Activated CD4-positive, alpha-beta T cell treated with anti-CD3 and anti-CD28 coated beads, Interleukin-2, amount 10 ng/mL, durations not matched to agents 7 days and 5 days (primary cell): Measurements from ENCODE around the gene GRIP2. TPM values are rescaled to one million over a fixed set of nuclear protein-coding genes. Genes with fewer than 3 reads are reported as not detected.

Experiments used
- CTCF ChIA-PET: fragments of 350-600 bp; sonication (Branson Sonifier 250); formaldehyde crosslinking; loops from one replicate; lab custom pipeline; 2021; ENCODE audit warnings: antibody characterized with exemption; lab: Charles Lee
- POLR2A ChIA-PET: fragments of 350-600 bp; sonication (Branson Sonifier 250); formaldehyde crosslinking; loops from one replicate; lab custom pipeline; 2021; ENCODE audit warnings: antibody characterized with exemption; lab: Charles Lee
- DNase-seq: peaks from one replicate; pipeline ENCODE4 v3.0.0-alpha.2; 2020
- H3K27ac Mint-ChIP-seq: one replicate; pipeline ENCODE4 v1.8.0; 2021; ENCODE audit warnings: mild to moderate bottlenecking, moderate library complexity, mixed read lengths
- H3K27me3 Mint-ChIP-seq: one replicate; pipeline ENCODE4 v1.8.0; 2021; ENCODE audit warnings: mixed read lengths
- H3K36me3 Mint-ChIP-seq: one replicate; pipeline ENCODE4 v1.8.0; 2021; ENCODE audit warnings: low read depth, mixed read lengths
- H3K4me1 Mint-ChIP-seq: one replicate; pipeline ENCODE4 v1.8.0; 2021; ENCODE audit warnings: mixed read lengths
- H3K4me3 Mint-ChIP-seq: one replicate; pipeline ENCODE4 v1.8.0; 2021; ENCODE audit warnings: mild to moderate bottlenecking, moderate library complexity, mixed read lengths
- H3K9me3 Mint-ChIP-seq: one replicate; pipeline ENCODE4 v1.8.0; 2021; ENCODE audit warnings: mixed read lengths
- total RNA-seq, 2 experiments: library from RNA; stranded (reverse); gene quantifications; one replicate each; pipeline ENCODE4 v1.2.3, GENCODE V29; 2021

Gene GRIP2
- total RNA-seq, 2 experiments from 2014 or later: 0.15 to 0.45 TPM

GRCh38 chr3:14554715-14555114 is 14.6 kb upstream of the GRIP2 start:
- no peaks in the 10 kb centered on the region for H3K36me3 Mint-ChIP-seq
- H3K27me3 Mint-ChIP-seq: peaks cover 24% of the 10 kb centered on the region
- no peaks in the 10 kb centered on the region for H3K9me3 Mint-ChIP-seq
- no peak overlapping the region for H3K27ac Mint-ChIP-seq
- H3K4me3 Mint-ChIP-seq: no peak overlapping the region
- CTCF ChIA-PET: no interaction called here
- H3K4me1 Mint-ChIP-seq: peaks cover 13% of the 10 kb centered on the region
- no peak for DNase-seq
- POLR2A ChIA-PET: no interaction called here

- Mint-ChIP-seq H3K27me3 (peaks cover 24% of the 10 kb centered on the region), H3K27ac (no peak overlapping the region), H3K9me3 (no peaks in the 10 kb centered on the region), H3K4me3 (no peak overlapping the region), H3K4me1 (peaks cover 13% of the 10 kb centered on the region), H3K36me3 (no peaks in the 10 kb centered on the region)
- CTCF ChIA-PET: no interaction called here
- POLR2A ChIA-PET: no interaction called here
- DNase-seq: no peak
Measured at GRCh38 chr3:14553871-14554270, 13.7 kb upstream of the GRIP2 start.

- Mint-ChIP-seq H3K9me3 (no peaks in the 10 kb centered on the region), H3K4me1 (peaks cover 13% of the 10 kb centered on the region), H3K4me3 (no peak overlapping the region), H3K36me3 (no peaks in the 10 kb centered on the region), H3K27ac (no peak overlapping the region), H3K27me3 (peaks cover 28% of the 10 kb centered on the region)
- POLR2A ChIA-PET: no interaction called here
- DNase-seq: no peak
- CTCF ChIA-PET: interaction anchor here (0.6 kb wide), 1 partner anchor 941 kb away, joined by 3 read pairs; no protein-coding TSS in a partner anchor
Measured at GRCh38 chr3:14552717-14553116, 12.6 kb upstream of the GRIP2 start.

- DNase-seq: no peak
- ChIA-PET CTCF (interaction anchor here (0.6 to 0.7 kb wide), 2 partner anchors 17 to 941 kb away, joined by 3 read pairs; no protein-coding TSS in a partner anchor), POLR2A (no interaction called here)
- H3K27me3 Mint-ChIP-seq: peaks cover 29% of the 10 kb centered on the region
- no peak overlapping the region for H3K4me3 Mint-ChIP-seq
- peaks cover 11% of the 10 kb centered on the region for H3K4me1 Mint-ChIP-seq
- H3K9me3 Mint-ChIP-seq: no peaks in the 10 kb centered on the region
- H3K36me3 Mint-ChIP-seq: no peaks in the 10 kb centered on the region
- no peak overlapping the region for H3K27ac Mint-ChIP-seq
Measured at GRCh38 chr3:14552041-14552648, 12.0 kb upstream of the GRIP2 start.

- Mint-ChIP-seq H3K27ac (no peak overlapping the region), H3K4me1 (peaks cover 5% of the 10 kb centered on the region), H3K36me3 (no peaks in the 10 kb centered on the region), H3K9me3 (no peaks in the 10 kb centered on the region), H3K4me3 (no peak overlapping the region), H3K27me3 (peaks cover 25% of the 10 kb centered on the region)
- no peak for DNase-seq
- ChIA-PET POLR2A (no interaction called here), CTCF (interaction anchor here (0.7 to 1.2 kb wide), 2 partner anchors 18 to 82 kb away, joined by 3 read pairs; no protein-coding TSS in a partner anchor)
Measured at GRCh38 chr3:14550651-14551611, 10.8 kb upstream of the GRIP2 start.

- H3K27me3 Mint-ChIP-seq: peaks cover 22% of the 10 kb centered on the region
- ChIA-PET CTCF (interaction anchor here (1.2 to 1.3 kb wide), 2 partner anchors 14 to 83 kb away, joined by 3 read pairs; no protein-coding TSS in a partner anchor), POLR2A (no interaction called here)
- no peak overlapping the region for H3K27ac Mint-ChIP-seq
- H3K4me1 Mint-ChIP-seq: no peaks in the 10 kb centered on the region
- H3K4me3 Mint-ChIP-seq: no peak overlapping the region
- no peaks in the 10 kb centered on the region for H3K36me3 Mint-ChIP-seq
- no peak for DNase-seq
- no peaks in the 10 kb centered on the region for H3K9me3 Mint-ChIP-seq
Measured at GRCh38 chr3:14550181-14550580, 10.0 kb upstream of the GRIP2 start.

GRCh38 chr3:14549256-14549919 is 9.2 kb upstream of the GRIP2 start:
- Mint-ChIP-seq H3K9me3 (no peaks in the 10 kb centered on the region), H3K36me3 (no peaks in the 10 kb centered on the region), H3K4me1 (no peaks in the 10 kb centered on the region), H3K27ac (no peak overlapping the region), H3K4me3 (no peak overlapping the region), H3K27me3 (peaks cover 15% of the 10 kb centered on the region)
- ChIA-PET CTCF (interaction anchor here (1.3 kb wide), 1 partner anchor 14 kb away, joined by 3 read pairs; no protein-coding TSS in a partner anchor), POLR2A (no interaction called here)
- DNase-seq: no peak

GRCh38 chr3:14548321-14548729 is 8.2 kb upstream of the GRIP2 start:
- POLR2A ChIA-PET: interaction anchor here (0.5 kb wide), 1 partner anchor 10 kb away, joined by 3 read pairs; no protein-coding TSS in a partner anchor
- H3K4me1 Mint-ChIP-seq: no peaks in the 10 kb centered on the region
- no peaks in the 10 kb centered on the region for H3K36me3 Mint-ChIP-seq
- CTCF ChIA-PET: no interaction called here
- DNase-seq: peak; percentile 45
- peaks cover 10% of the 10 kb centered on the region for H3K27me3 Mint-ChIP-seq
- no peaks in the 10 kb centered on the region for H3K9me3 Mint-ChIP-seq
- no peak overlapping the region for H3K4me3 Mint-ChIP-seq
- no peak overlapping the region for H3K27ac Mint-ChIP-seq

GRCh38 chr3:14547693-14548092 is 7.6 kb upstream of the GRIP2 start:
- CTCF ChIA-PET: no interaction called here
- Mint-ChIP-seq H3K27me3 (peaks cover 8% of the 10 kb centered on the region), H3K4me1 (no peaks in the 10 kb centered on the region), H3K4me3 (no peak overlapping the region), H3K36me3 (no peaks in the 10 kb centered on the region), H3K9me3 (no peaks in the 10 kb centered on the region), H3K27ac (no peak overlapping the region)
- no peak for DNase-seq
- POLR2A ChIA-PET: interaction anchor here (0.5 kb wide), 1 partner anchor 9 kb away, joined by 3 read pairs; no protein-coding TSS in a partner anchor

GRCh38 chr3:14546041-14546440 is 5.9 kb upstream of the GRIP2 start:
- Mint-ChIP-seq H3K36me3 (no peaks in the 10 kb centered on the region), H3K27me3 (peaks cover 8% of the 10 kb centered on the region), H3K4me1 (no peaks in the 10 kb centered on the region), H3K27ac (no peak overlapping the region), H3K4me3 (no peak overlapping the region), H3K9me3 (no peaks in the 10 kb centered on the region)
- DNase-seq: no peak
- ChIA-PET CTCF (no interaction called here), POLR2A (no interaction called here)

GRCh38 chr3:14545251-14545635 is 5.1 kb upstream of the GRIP2 start:
- DNase-seq: no peak
- CTCF ChIA-PET: no interaction called here
- no peaks in the 10 kb centered on the region for H3K36me3 Mint-ChIP-seq
- no peaks in the 10 kb centered on the region for H3K4me1 Mint-ChIP-seq
- POLR2A ChIA-PET: no interaction called here
- H3K27ac Mint-ChIP-seq: no peak overlapping the region
- no peaks in the 10 kb centered on the region for H3K9me3 Mint-ChIP-seq
- H3K27me3 Mint-ChIP-seq: peaks cover 8% of the 10 kb centered on the region
- H3K4me3 Mint-ChIP-seq: no peak overlapping the region

- Mint-ChIP-seq H3K27ac (no peak overlapping the region), H3K36me3 (no peaks in the 10 kb centered on the region), H3K4me1 (no peaks in the 10 kb centered on the region), H3K27me3 (peaks cover 8% of the 10 kb centered on the region), H3K4me3 (no peak overlapping the region), H3K9me3 (no peaks in the 10 kb centered on the region)
- DNase-seq: no peak
- POLR2A ChIA-PET: no interaction called here
- CTCF ChIA-PET: no interaction called here
Measured at GRCh38 chr3:14544282-14545250, 4.4 kb upstream of the GRIP2 start.
